OCI-LY3 (cell line): ENCODE results near the gene TTC28.

Source experiments
- H2AFZ ChIP-seq: fragments of 200-600, 300-600 bp; shearing (Covaris generic); 2 replicates; pipeline ENCODE4 v1.6.0; 2014; ENCODE audit warnings: antibody characterized with exemption, low read depth, low read length
- H3K27ac ChIP-seq: fragments of 200-600, 300-600 bp; sonication (generic); 2 replicates; pipeline ENCODE4 v1.5.1; 2014; ENCODE audit warnings: mild to moderate bottlenecking, low read length, moderate library complexity, mixed read lengths
- H3K27me3 ChIP-seq: fragments of 200-600, 300-600 bp; sonication (generic); 2 replicates; pipeline ENCODE4 v1.6.1; 2014; ENCODE audit warnings: low read depth, low read length, mixed read lengths
- H3K36me3 ChIP-seq: fragments of 200-600, 300-600 bp; sonication (generic); replicated peaks from 2 replicates; pipeline ENCODE3; 2014; ENCODE audit warnings: low read depth, low read length, mixed read lengths
- H3K4me1 ChIP-seq: fragments of 300-600, 200-600 bp; sonication (generic); 2 replicates; pipeline ENCODE4 v1.6.1; 2014; ENCODE audit warnings: low read length, mixed read lengths
- H3K4me2 ChIP-seq: fragments of 200-600, 300-600 bp; sonication (generic); 2 replicates; pipeline ENCODE4 v1.6.1; 2014; ENCODE audit warnings: low read length, mixed read lengths
- H3K4me3 ChIP-seq: fragments of 300-600, 200-600 bp; sonication (generic); 2 replicates; pipeline ENCODE4 v1.5.1; 2014; ENCODE audit warnings: antibody characterized with exemption, mild to moderate bottlenecking, low read length, moderate library complexity
- H3K79me2 ChIP-seq: fragments of 300-600, 200-600 bp; shearing (Covaris generic); 2 replicates; pipeline ENCODE4 v1.6.1; 2014; ENCODE audit warnings: mild to moderate bottlenecking, low read length, mixed read lengths
- H3K9ac ChIP-seq: fragments of 300-600, 200-600 bp; shearing (Covaris generic); 2 replicates; pipeline ENCODE4 v1.6.0; 2014; ENCODE audit warnings: mild to moderate bottlenecking, low read length, moderate library complexity
- H3K9me3 ChIP-seq: fragments of 200-600, 300-600 bp; shearing (Covaris generic); 2 replicates; pipeline ENCODE4 v1.6.1; 2014; ENCODE audit warnings: low read length, mixed read lengths; ENCODE audit not compliant: insufficient read depth
- H4K20me1 ChIP-seq: fragments of 200-600, 300-600 bp; sonication (generic); 2 replicates; pipeline ENCODE4 v1.6.1; 2016; ENCODE audit warnings: low read length, mixed read lengths; ENCODE audit not compliant: insufficient read depth
- EZH2phosphoT487 ChIP-seq: fragments of 200-600 bp; shearing (Covaris generic); IDR thresholded peaks from 2 replicates; pipeline ENCODE4 v1.6.1; 2018; ENCODE audit warnings: antibody characterized with exemption, mixed run types, low read depth
- TF ChIP-seq, protein P1 (sequence below): fragments of 200-600, 300-600 bp; sonication (generic); IDR thresholded peaks from 2 replicates; pipeline ENCODE4 v1.5.1; 2014; ENCODE audit warnings: antibody characterized with exemption, low read length, low read depth

TTC28 gene

DNA sequence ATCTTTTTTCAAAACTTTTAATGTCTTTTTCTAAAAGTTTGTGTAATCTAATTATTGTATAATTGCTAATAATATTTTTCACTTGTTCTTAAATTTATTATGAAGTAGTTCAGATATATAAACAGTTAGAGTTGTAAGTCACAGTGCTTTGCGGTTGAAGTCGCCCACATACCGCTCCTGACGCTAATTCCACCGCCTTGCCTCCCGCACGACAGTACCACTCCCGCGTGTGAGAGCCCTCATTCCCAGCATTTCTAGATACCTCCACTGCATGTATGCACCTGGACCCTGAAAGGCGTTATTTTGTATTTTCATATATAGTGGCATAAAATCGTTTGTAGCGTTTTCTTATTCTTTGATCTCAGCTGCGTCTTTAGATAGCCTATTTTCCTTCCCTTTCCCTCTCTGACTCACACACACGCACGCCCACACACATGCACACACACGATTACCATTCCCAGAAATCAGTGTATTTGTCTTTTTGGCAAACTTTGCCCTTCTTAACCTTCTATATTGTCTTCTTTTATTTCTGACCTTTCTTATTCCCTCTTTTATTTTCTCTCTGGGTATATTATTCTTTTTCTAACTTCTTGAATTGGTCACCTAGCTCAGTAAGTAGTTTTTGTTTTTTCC lies 704.1 kb downstream of the TTC28 start:
- H3K27me3 ChIP-seq = no peaks in the 10 kb centered on the region
- peaks cover 3% of the 10 kb centered on the region for H3K36me3 ChIP-seq
- H3K79me2 ChIP-seq = no peaks in the 10 kb centered on the region
- H2AFZ ChIP-seq = no peak overlapping the region
- TF ChIP-seq, protein P1, sequence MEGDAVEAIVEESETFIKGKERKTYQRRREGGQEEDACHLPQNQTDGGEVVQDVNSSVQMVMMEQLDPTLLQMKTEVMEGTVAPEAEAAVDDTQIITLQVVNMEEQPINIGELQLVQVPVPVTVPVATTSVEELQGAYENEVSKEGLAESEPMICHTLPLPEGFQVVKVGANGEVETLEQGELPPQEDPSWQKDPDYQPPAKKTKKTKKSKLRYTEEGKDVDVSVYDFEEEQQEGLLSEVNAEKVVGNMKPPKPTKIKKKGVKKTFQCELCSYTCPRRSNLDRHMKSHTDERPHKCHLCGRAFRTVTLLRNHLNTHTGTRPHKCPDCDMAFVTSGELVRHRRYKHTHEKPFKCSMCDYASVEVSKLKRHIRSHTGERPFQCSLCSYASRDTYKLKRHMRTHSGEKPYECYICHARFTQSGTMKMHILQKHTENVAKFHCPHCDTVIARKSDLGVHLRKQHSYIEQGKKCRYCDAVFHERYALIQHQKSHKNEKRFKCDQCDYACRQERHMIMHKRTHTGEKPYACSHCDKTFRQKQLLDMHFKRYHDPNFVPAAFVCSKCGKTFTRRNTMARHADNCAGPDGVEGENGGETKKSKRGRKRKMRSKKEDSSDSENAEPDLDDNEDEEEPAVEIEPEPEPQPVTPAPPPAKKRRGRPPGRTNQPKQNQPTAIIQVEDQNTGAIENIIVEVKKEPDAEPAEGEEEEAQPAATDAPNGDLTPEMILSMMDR = no peak
- no peak for TF ChIP-seq EZH2phosphoT487
- no peak overlapping the region for H3K4me2 ChIP-seq
- no peaks in the 10 kb centered on the region for H4K20me1 ChIP-seq
- H3K27ac ChIP-seq = no peak overlapping the region
- H3K4me1 ChIP-seq = no peaks in the 10 kb centered on the region
- no peak overlapping the region for H3K9ac ChIP-seq
- no peaks in the 10 kb centered on the region for H3K9me3 ChIP-seq
- H3K4me3 ChIP-seq = no peak overlapping the region

DNA sequence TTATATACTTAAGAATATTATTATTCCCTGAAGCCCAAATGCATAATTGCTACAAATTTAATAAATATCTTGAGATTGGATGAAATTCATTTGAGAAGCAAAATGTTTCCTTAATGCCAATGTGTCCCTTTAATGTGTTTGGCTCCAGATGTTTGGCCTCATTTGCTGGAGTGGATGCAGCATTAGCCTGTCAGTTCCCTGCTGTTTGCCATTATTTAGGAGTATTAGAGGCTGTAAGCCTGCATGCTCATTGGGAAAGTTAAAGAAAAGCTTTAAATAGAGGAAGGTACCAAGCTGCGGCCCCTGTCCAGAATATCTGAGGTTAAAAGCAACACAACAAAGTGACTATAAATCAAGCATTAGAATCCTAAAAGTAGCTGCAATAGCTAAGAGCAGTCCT lies 705.8 kb downstream of the TTC28 start:
- no peaks in the 10 kb centered on the region for H3K9me3 ChIP-seq
- no peak overlapping the region for H3K27ac ChIP-seq
- H3K79me2 ChIP-seq = no peaks in the 10 kb centered on the region
- no peaks in the 10 kb centered on the region for H3K4me1 ChIP-seq
- no peak overlapping the region for H3K4me3 ChIP-seq
- no peaks in the 10 kb centered on the region for H3K27me3 ChIP-seq
- no peak overlapping the region for H3K9ac ChIP-seq
- H2AFZ ChIP-seq = no peak overlapping the region
- H3K4me2 ChIP-seq = no peak overlapping the region
- peaks cover 5% of the 10 kb centered on the region for H3K36me3 ChIP-seq
- no peaks in the 10 kb centered on the region for H4K20me1 ChIP-seq
- TF ChIP-seq, protein P1 = no peak
- no peak for TF ChIP-seq EZH2phosphoT487

DNA sequence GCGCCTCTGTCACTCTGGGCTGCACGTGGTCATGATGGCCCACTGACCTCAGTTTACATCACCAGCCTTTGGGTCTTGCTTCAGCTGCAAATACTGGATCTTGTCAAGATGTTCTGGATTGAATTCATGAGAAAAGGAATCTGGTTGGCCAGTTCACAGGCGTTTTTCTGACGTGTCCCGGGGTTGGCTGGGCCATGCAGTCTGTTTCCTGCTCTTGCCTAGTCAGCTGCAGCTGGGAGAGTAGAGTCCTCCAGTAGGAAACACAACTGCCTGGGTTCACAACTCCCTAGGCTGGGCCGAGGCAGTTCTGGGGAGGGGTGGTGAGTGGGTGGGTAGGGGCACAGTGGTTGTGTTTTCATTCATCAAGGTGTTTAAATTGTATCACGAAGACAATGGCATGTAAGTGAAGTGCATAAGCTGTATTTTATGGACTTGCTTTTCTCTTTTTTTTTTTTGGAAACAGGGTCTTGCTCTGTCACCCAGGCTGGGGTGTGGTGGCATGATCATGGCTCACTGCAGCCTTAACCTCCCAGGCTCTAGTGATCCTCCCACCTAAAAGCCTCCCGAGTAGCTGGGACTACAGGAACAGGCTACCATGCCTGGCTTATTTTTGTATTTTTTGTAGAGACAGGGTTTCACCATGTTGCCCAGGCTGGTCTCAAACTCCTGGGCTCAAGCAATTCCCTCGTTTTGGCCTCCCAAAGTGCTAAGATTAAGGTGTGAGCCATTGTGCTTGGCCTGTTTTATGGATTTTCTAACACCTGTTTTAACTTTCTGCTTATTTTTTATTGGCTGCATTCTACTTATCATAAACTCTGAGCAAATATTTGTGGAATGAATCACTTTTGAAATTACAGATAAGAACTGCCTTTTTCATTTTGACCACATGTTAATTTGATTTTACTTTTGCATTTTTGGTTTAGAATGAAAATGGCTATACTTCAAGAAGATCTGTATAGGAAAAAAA lies 706.6 kb downstream of the TTC28 start:
- no peaks in the 10 kb centered on the region for H3K79me2 ChIP-seq
- no peaks in the 10 kb centered on the region for H3K9me3 ChIP-seq
- peaks cover 5% of the 10 kb centered on the region for H3K36me3 ChIP-seq
- H3K27me3 ChIP-seq = no peaks in the 10 kb centered on the region
- H4K20me1 ChIP-seq = no peaks in the 10 kb centered on the region
- H2AFZ ChIP-seq = no peak overlapping the region
- no peak overlapping the region for H3K4me2 ChIP-seq
- H3K4me1 ChIP-seq = no peaks in the 10 kb centered on the region
- no peak overlapping the region for H3K27ac ChIP-seq
- no peak overlapping the region for H3K4me3 ChIP-seq
- TF ChIP-seq, protein P1 = no peak
- no peak for TF ChIP-seq EZH2phosphoT487
- no peak overlapping the region for H3K9ac ChIP-seq

DNA sequence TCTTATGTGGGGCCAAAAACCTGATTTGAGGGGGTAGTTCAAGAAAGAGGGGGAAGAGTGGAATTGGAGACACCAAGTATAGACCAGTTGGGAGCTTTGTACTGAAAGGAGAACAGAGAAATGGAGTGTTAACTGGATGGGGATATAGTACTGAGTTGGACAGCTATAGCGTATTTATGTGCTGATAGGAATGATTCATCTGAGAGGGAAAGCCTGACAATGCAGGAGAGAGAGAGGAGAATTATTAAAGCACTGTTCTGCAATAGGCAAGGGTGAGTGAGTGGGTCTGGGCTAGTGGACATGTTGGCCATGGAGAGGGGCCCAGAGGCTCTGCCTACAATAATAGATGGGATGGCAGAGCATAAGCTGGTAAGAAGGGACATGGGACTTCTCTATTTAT lies 707.7 kb downstream of the TTC28 start:
- H4K20me1 ChIP-seq = no peaks in the 10 kb centered on the region
- H3K27me3 ChIP-seq = no peaks in the 10 kb centered on the region
- no peak overlapping the region for H3K9ac ChIP-seq
- no peaks in the 10 kb centered on the region for H3K4me1 ChIP-seq
- TF ChIP-seq, protein P1 = no peak
- no peak for TF ChIP-seq EZH2phosphoT487
- H3K4me2 ChIP-seq = no peak overlapping the region
- peaks cover 5% of the 10 kb centered on the region for H3K36me3 ChIP-seq
- H3K79me2 ChIP-seq = no peaks in the 10 kb centered on the region
- no peak overlapping the region for H3K4me3 ChIP-seq
- H3K27ac ChIP-seq = no peak overlapping the region
- no peaks in the 10 kb centered on the region for H3K9me3 ChIP-seq
- H2AFZ ChIP-seq = no peak overlapping the region
